H1 (cell line): ENCODE results near the gene PTPN1.

Experiments used
- CHD1 ChIP-seq: IDR thresholded peaks from 2 replicates; pipeline ENCODE4 v1.6.1; 2012; ENCODE audit warnings: low read depth, low read length, improper control_type of control experiment
- EP300 ChIP-seq, 2 experiments: IDR thresholded peaks; 1 replicate in 1 of 2; 2 replicates in 1 of 2; pipeline ENCODE4 v1.6.1; 2011 to 2012; ENCODE audit warnings: low read depth in 2 of 2, low read length in 2 of 2, mild to moderate bottlenecking in 2 of 2, borderline replicate concordance in 1 of 2, inconsistent platforms in 1 of 2, moderate library complexity in 1 of 2
- EZH2 ChIP-seq: fragments of 200-600 bp; sonication (generic); IDR thresholded peaks from 2 replicates; pipeline ENCODE4 v1.7.1; 2012; ENCODE audit warnings: low read depth, mild to moderate bottlenecking, moderate library complexity, low read length, inconsistent platforms; ENCODE audit not compliant: severe bottlenecking
- JUN ChIP-seq: IDR thresholded peaks from 2 replicates; pipeline ENCODE4 v1.6.1; 2011; ENCODE audit warnings: low read depth, mild to moderate bottlenecking, improper control_type of control experiment, low read length
- JUND ChIP-seq: IDR thresholded peaks from 2 replicates; pipeline ENCODE4 v1.6.1; 2011; ENCODE audit warnings: mild to moderate bottlenecking, improper control_type of control experiment, low read length
- POLR2A ChIP-seq, 2 experiments: IDR thresholded peaks; 1 replicate in 1 of 2; 2 replicates in 1 of 2; pipeline ENCODE4 v1.6.1; 2011; ENCODE audit warnings: low read depth in 2 of 2, low read length in 2 of 2, mild to moderate bottlenecking in 2 of 2; ENCODE audit errors: control extremely low read depth in 1 of 2
- POLR2AphosphoS5 ChIP-seq: IDR thresholded peaks from 2 replicates; pipeline ENCODE4 v1.6.1; 2011; ENCODE audit warnings: low read depth, low read length
- RFX5 ChIP-seq: IDR thresholded peaks from 2 replicates; pipeline ENCODE4 v1.6.1; 2011; ENCODE audit warnings: low read depth, low read length, improper control_type of control experiment, borderline replicate concordance
- SP1 ChIP-seq: IDR thresholded peaks from 2 replicates; pipeline ENCODE4 v1.6.1; 2011; ENCODE audit warnings: low read depth, low read length
- TF ChIP-seq, protein P1 (sequence below), 3 experiments: IDR thresholded peaks; 1 replicate in 2 of 3; 2 replicates in 1 of 3; pipeline versions ENCODE4 v1.5.1 to v1.6.1; 2011; ENCODE audit warnings: low read length in 3 of 3, mild to moderate bottlenecking in 3 of 3, inconsistent platforms in 2 of 3, low read depth in 1 of 3, moderate library complexity in 1 of 3; ENCODE audit not compliant: insufficient read depth in 1 of 3; ENCODE audit errors: control extremely low read depth in 1 of 3
- TF ChIP-seq, protein P2 (sequence below): IDR thresholded peaks from 2 replicates; pipeline ENCODE4 v1.6.1; 2011; ENCODE audit warnings: low read length, improper control_type of control experiment
- TF ChIP-seq, protein P3 (sequence below): fragments of 300-600 bp; sonication (generic); IDR thresholded peaks from 2 replicates; pipeline ENCODE4 v1.7.1; 2012; ENCODE audit warnings: low read length, moderate library complexity, mild to moderate bottlenecking, inconsistent platforms; ENCODE audit not compliant: insufficient replicate concordance

DNA sequence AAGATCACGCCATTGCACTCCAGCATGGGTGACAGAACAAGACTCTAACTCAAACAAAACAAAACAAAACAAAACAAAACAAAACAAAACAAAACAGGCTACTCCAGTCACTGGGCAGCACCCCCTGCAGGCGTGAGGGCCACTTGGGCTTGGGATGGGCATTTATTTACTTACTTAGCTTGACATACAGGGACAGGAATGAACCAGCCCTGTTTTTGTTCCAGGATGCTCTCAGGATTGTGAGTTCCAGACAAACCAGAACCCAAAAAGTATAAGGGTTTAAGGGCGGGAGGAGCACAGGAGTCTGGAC, 4.0 kb upstream of the PTPN1 start:
- no peak for TF ChIP-seq RFX5
- TF ChIP-seq, protein P1, sequence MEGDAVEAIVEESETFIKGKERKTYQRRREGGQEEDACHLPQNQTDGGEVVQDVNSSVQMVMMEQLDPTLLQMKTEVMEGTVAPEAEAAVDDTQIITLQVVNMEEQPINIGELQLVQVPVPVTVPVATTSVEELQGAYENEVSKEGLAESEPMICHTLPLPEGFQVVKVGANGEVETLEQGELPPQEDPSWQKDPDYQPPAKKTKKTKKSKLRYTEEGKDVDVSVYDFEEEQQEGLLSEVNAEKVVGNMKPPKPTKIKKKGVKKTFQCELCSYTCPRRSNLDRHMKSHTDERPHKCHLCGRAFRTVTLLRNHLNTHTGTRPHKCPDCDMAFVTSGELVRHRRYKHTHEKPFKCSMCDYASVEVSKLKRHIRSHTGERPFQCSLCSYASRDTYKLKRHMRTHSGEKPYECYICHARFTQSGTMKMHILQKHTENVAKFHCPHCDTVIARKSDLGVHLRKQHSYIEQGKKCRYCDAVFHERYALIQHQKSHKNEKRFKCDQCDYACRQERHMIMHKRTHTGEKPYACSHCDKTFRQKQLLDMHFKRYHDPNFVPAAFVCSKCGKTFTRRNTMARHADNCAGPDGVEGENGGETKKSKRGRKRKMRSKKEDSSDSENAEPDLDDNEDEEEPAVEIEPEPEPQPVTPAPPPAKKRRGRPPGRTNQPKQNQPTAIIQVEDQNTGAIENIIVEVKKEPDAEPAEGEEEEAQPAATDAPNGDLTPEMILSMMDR (IDR thresholded peaks at IDR 0.05; ENCODE audit: control extremely low read depth in 1 of 3, insufficient read depth in 1 of 3, low read depth in 1 of 3, low read length in 3 of 3) = peak in 2 of 3 experiments; percentile 21 to 31; a peak in 2 of 4 replicates
- TF ChIP-seq, protein P2, sequence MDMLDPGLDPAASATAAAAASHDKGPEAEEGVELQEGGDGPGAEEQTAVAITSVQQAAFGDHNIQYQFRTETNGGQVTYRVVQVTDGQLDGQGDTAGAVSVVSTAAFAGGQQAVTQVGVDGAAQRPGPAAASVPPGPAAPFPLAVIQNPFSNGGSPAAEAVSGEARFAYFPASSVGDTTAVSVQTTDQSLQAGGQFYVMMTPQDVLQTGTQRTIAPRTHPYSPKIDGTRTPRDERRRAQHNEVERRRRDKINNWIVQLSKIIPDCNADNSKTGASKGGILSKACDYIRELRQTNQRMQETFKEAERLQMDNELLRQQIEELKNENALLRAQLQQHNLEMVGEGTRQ = no peak
- TF ChIP-seq SP1 = no peak
- TF ChIP-seq POLR2AphosphoS5 = no peak
- no peak for TF ChIP-seq POLR2A (IDR thresholded peaks at IDR 0.05; ENCODE audit: control extremely low read depth in 1 of 2, low read depth in 2 of 2, low read length in 2 of 2)
- no peak for TF ChIP-seq JUND
- no peak for TF ChIP-seq CHD1
- TF ChIP-seq JUN = no peak
- TF ChIP-seq EP300 (IDR thresholded peaks at IDR 0.05; ENCODE audit: borderline replicate concordance in 1 of 2, low read depth in 2 of 2, low read length in 2 of 2) = no peak
- no peak for TF ChIP-seq EZH2
- TF ChIP-seq, protein P3, sequence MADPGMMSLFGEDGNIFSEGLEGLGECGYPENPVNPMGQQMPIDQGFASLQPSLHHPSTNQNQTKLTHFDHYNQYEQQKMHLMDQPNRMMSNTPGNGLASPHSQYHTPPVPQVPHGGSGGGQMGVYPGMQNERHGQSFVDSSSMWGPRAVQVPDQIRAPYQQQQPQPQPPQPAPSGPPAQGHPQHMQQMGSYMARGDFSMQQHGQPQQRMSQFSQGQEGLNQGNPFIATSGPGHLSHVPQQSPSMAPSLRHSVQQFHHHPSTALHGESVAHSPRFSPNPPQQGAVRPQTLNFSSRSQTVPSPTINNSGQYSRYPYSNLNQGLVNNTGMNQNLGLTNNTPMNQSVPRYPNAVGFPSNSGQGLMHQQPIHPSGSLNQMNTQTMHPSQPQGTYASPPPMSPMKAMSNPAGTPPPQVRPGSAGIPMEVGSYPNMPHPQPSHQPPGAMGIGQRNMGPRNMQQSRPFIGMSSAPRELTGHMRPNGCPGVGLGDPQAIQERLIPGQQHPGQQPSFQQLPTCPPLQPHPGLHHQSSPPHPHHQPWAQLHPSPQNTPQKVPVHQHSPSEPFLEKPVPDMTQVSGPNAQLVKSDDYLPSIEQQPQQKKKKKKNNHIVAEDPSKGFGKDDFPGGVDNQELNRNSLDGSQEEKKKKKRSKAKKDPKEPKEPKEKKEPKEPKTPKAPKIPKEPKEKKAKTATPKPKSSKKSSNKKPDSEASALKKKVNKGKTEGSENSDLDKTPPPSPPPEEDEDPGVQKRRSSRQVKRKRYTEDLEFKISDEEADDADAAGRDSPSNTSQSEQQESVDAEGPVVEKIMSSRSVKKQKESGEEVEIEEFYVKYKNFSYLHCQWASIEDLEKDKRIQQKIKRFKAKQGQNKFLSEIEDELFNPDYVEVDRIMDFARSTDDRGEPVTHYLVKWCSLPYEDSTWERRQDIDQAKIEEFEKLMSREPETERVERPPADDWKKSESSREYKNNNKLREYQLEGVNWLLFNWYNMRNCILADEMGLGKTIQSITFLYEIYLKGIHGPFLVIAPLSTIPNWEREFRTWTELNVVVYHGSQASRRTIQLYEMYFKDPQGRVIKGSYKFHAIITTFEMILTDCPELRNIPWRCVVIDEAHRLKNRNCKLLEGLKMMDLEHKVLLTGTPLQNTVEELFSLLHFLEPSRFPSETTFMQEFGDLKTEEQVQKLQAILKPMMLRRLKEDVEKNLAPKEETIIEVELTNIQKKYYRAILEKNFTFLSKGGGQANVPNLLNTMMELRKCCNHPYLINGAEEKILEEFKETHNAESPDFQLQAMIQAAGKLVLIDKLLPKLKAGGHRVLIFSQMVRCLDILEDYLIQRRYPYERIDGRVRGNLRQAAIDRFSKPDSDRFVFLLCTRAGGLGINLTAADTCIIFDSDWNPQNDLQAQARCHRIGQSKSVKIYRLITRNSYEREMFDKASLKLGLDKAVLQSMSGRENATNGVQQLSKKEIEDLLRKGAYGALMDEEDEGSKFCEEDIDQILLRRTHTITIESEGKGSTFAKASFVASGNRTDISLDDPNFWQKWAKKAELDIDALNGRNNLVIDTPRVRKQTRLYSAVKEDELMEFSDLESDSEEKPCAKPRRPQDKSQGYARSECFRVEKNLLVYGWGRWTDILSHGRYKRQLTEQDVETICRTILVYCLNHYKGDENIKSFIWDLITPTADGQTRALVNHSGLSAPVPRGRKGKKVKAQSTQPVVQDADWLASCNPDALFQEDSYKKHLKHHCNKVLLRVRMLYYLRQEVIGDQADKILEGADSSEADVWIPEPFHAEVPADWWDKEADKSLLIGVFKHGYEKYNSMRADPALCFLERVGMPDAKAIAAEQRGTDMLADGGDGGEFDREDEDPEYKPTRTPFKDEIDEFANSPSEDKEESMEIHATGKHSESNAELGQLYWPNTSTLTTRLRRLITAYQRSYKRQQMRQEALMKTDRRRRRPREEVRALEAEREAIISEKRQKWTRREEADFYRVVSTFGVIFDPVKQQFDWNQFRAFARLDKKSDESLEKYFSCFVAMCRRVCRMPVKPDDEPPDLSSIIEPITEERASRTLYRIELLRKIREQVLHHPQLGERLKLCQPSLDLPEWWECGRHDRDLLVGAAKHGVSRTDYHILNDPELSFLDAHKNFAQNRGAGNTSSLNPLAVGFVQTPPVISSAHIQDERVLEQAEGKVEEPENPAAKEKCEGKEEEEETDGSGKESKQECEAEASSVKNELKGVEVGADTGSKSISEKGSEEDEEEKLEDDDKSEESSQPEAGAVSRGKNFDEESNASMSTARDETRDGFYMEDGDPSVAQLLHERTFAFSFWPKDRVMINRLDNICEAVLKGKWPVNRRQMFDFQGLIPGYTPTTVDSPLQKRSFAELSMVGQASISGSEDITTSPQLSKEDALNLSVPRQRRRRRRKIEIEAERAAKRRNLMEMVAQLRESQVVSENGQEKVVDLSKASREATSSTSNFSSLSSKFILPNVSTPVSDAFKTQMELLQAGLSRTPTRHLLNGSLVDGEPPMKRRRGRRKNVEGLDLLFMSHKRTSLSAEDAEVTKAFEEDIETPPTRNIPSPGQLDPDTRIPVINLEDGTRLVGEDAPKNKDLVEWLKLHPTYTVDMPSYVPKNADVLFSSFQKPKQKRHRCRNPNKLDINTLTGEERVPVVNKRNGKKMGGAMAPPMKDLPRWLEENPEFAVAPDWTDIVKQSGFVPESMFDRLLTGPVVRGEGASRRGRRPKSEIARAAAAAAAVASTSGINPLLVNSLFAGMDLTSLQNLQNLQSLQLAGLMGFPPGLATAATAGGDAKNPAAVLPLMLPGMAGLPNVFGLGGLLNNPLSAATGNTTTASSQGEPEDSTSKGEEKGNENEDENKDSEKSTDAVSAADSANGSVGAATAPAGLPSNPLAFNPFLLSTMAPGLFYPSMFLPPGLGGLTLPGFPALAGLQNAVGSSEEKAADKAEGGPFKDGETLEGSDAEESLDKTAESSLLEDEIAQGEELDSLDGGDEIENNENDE = no peak
